Endothelial cell of umbilical vein (primary cell): ENCODE data around the gene LIMD2. TPM values are rescaled to one million over a fixed set of nuclear protein-coding genes. Genes with fewer than 3 reads are reported as not detected.

Experiments
- BruUV-seq: library from RNA; stranded (reverse); fragments of 400-500 nt; replicated peaks from 2 replicates; lab custom pipeline; 2021; lab: Mats Ljungman, UMichigan
- CTCF ChIA-PET: fragments of 300-600, 350-600 bp; sonication (Branson Sonifier 250); formaldehyde crosslinking; loops from one replicate; lab custom pipeline; 2021; ENCODE audit warnings: antibody characterized with exemption, inconsistent platforms; lab: Charles Lee
- POLR2A ChIA-PET: fragments of 300-600, 350-600 bp; sonication (Branson Sonifier 250); formaldehyde crosslinking; loops from one replicate; lab custom pipeline; 2021; ENCODE audit warnings: antibody characterized with exemption, inconsistent platforms; lab: Charles Lee
- DNase-seq: peaks from one replicate; pipeline ENCODE4 v3.0.0-alpha.2; 2011; ENCODE audit warnings: low read depth, low spot score
- FAIRE-seq: peaks from 2 replicates; lab custom pipeline; 2011; peaks lifted over from hg19 to GRCh38; lab: Jason Lieb, UNC
- H2AFZ ChIP-seq: 2 replicates; pipeline ENCODE4 v1.6.0; 2012; ENCODE audit warnings: low read depth, low read length, control low read depth, inconsistent platforms
- H3K27ac ChIP-seq: 2 replicates; pipeline ENCODE4 v1.5.1; 2011; ENCODE audit warnings: low read depth, mild to moderate bottlenecking, control low read depth, low read length, moderate library complexity; ENCODE audit not compliant: insufficient read depth
- H3K27me3 ChIP-seq, 2 experiments: 2 replicates each; pipeline versions ENCODE4 v1.6.0 to v1.6.1; 2011; ENCODE audit warnings: low read length in 2 of 2, mixed read lengths in 1 of 2; ENCODE audit not compliant: control insufficient read depth in 2 of 2, insufficient read depth in 2 of 2
- H3K36me3 ChIP-seq, 2 experiments: 2 replicates in 1 of 2; 3 replicates in 1 of 2; pipeline ENCODE4 v1.5.1; 2011; ENCODE audit warnings: low read length in 2 of 2, mild to moderate bottlenecking in 1 of 2, moderate library complexity in 1 of 2; ENCODE audit not compliant: control insufficient read depth in 2 of 2, insufficient read depth in 2 of 2; ENCODE audit errors: extremely low read depth in 1 of 2
- H3K4me1 ChIP-seq: 3 replicates; pipeline ENCODE4 v1.5.1; 2011; ENCODE audit warnings: mild to moderate bottlenecking, low read length; ENCODE audit not compliant: control insufficient read depth, insufficient read depth; ENCODE audit errors: extremely low read depth
- H3K4me2 ChIP-seq: 2 replicates; pipeline ENCODE4 v1.6.1; 2011; ENCODE audit warnings: low read length, control low read depth, mixed read lengths; ENCODE audit not compliant: insufficient read depth
- H3K4me3 ChIP-seq, 3 experiments: fragments of 200-600 bp in 1 of 3; sonication (generic), shearing (Covaris generic) in 1 of 3; replicated peaks in 1 of 3; 2 replicates each; pipeline ENCODE4 v1.5.1; 2011 to 2016; ENCODE audit warnings: control low read depth in 3 of 3, low read length in 3 of 3, mild to moderate bottlenecking in 2 of 3, inconsistent platforms in 1 of 3, low read depth in 1 of 3, moderate library complexity in 1 of 3; ENCODE audit not compliant: insufficient read depth in 1 of 3
- H3K79me2 ChIP-seq: 2 replicates; pipeline ENCODE4 v1.6.0; 2012; ENCODE audit warnings: low read length, inconsistent platforms; ENCODE audit not compliant: control insufficient read depth, insufficient read depth
- H3K9ac ChIP-seq: replicated peaks from 2 replicates; pipeline ENCODE3; 2011; ENCODE audit warnings: low read length, control low read depth; ENCODE audit not compliant: insufficient read depth; ENCODE audit errors: extremely low read depth
- H3K9me1 ChIP-seq: replicated peaks from 3 replicates; pipeline ENCODE4 v1.6.0; 2011; ENCODE audit warnings: mild to moderate bottlenecking, low read length; ENCODE audit not compliant: control insufficient read depth, insufficient read depth; ENCODE audit errors: extremely low read depth
- H3K9me3 ChIP-seq: replicated peaks from 2 replicates; pipeline ENCODE4 v1.5.1; 2012; ENCODE audit warnings: low read length, inconsistent platforms; ENCODE audit not compliant: control insufficient read depth, insufficient read depth
- H4K20me1 ChIP-seq: replicated peaks from 2 replicates; pipeline ENCODE3; 2011; ENCODE audit warnings: mild to moderate bottlenecking, low read length; ENCODE audit not compliant: control insufficient read depth, insufficient read depth; ENCODE audit errors: extremely low read depth
- CTCF ChIP-seq, 2 donors: IDR thresholded peaks; 1 replicate in 1 of 2; 2 replicates in 1 of 2; pipeline ENCODE4 v1.5.1; 2011; ENCODE audit warnings: low read length in 2 of 2, mild to moderate bottlenecking in 2 of 2, moderate library complexity in 2 of 2, control low read depth in 1 of 2, inconsistent platforms in 1 of 2, low read depth in 1 of 2; ENCODE audit not compliant: insufficient read depth in 1 of 2; ENCODE audit errors: extremely low read depth in 1 of 2
- GATA2 ChIP-seq: IDR thresholded peaks from 2 replicates; pipeline ENCODE4 v1.7.0; 2011; ENCODE audit warnings: low read depth, mild to moderate bottlenecking, moderate library complexity, mixed read lengths, low read length; ENCODE audit not compliant: insufficient read length, insufficient read depth
- POLR2A ChIP-seq: IDR thresholded peaks from 2 replicates; pipeline ENCODE4 v1.6.1; 2012; ENCODE audit warnings: low read depth, mild to moderate bottlenecking, control low read depth, low read length
- dilution Hi-C: fragments of 300-500 bp; cut with MboI; formaldehyde crosslinking; loops from one replicate; pipeline ENCODE4 v1.15.0; 2019; ENCODE audit warnings: low sequenced_read_pairs; ENCODE audit not compliant: extremely low pct_ligation_motif_present
- intact Hi-C: fragments of 100-400 bp; cut with micrococcal nuclease; formaldehyde crosslinking; loops from one replicate; pipeline ENCODE4 v1.10.0; 2022
- polyA plus RNA-seq, 4 experiments: library from polyadenylated mRNA; depleted of rRNA in 3 of 4; stranded (reverse) in 3 of 4; unstranded in 1 of 4; fragments of >200 nt; gene quantifications; 2 replicates each; pipeline versions ENCODE4 v1.2.1 to v1.2.3, GENCODE V29; 2011 to 2012; ENCODE audit warnings: missing spikeins in 1 of 4
- total RNA-seq: library from RNA; stranded (reverse); gene quantifications from 2 replicates; pipeline ENCODE4 v1.2.3, GENCODE V29; 2021
- TF ChIP-seq, protein P1 (sequence below): IDR thresholded peaks from 2 replicates; pipeline ENCODE4 v1.6.1; 2011; ENCODE audit not compliant: insufficient read depth, insufficient read length

Gene LIMD2
- total and polyA plus RNA-seq, 2 donors (not counting 3 experiments of a cell fraction or from before 2014, with no cell fraction given), result 69.0 to 83.9 TPM

DNA sequence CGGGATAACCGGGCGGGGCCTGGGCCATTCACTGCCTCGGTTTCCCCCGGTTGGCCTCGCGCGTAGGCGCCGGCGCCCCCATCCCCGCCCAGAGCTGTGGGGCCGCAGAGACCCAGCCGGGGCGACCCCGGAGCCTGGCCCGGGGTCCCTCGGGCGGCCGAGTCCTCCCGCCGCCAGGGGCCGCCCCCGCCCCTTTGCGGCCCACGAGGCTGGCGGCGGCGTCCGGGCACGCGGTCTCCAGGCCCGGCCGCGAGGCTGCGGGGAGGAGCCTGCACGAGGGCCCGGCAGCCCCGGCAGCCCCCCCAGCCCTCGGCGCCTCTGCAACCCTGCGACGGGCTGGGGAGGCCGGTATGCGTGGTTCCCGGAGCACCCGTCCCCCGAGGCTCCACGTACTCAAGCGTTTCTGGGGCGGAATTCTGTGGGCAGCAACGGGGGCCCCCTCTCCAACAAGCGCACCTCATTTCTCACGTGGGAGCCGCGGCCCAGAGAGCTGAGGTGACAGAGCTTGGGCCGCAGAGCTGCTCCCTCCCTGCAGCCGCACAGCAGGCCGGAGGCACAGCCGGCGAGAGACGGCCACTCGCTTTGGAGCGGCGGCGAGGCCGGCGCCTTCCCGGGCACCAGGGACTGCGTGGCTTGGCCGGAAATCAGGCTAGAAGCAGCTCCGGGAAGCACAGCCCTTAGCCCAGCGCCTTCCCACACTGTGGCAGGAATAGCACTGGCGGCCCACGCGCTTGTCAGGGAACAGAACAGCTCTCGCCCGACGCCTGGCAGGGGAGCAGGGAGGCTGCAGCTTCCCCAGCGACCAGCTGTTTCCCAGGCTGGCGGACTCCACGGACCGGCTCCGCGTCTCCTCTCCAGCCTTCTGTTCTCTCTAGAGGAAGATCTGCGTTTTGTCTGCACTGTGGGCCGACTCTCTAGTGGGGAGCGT is 867 bp upstream of the LIMD2 start:
- peak overlapping the region; percentile 71 for H2AFZ ChIP-seq
- peaks cover 0 to 8% of the 10 kb centered on the region in 2 experiments for H3K36me3 ChIP-seq
- H3K4me2 ChIP-seq, result peak overlapping the region; percentile 40
- ChIA-PET CTCF (interaction anchor here (0.8 to 2.6 kb wide), 6 partner anchors 10 to 42 kb away, joined by 3 to 12 read pairs (median 4); no protein-coding TSS in a partner anchor), POLR2A (interaction anchor here (0.7 kb wide), 1 partner anchor 12 kb away, joined by 4 read pairs; no protein-coding TSS in a partner anchor)
- peaks cover 9% of the 10 kb centered on the region for H3K79me2 ChIP-seq
- intact Hi-C loops, result loop anchor here (1.0 kb wide), 2 partner anchors 41 to 73 kb away; partner anchors contain the start of genes CCDC47 and STRADA
- no peaks in the 10 kb centered on the region for H3K9me1 ChIP-seq
- peak overlapping the region; percentile 77 for H3K27ac ChIP-seq
- peak overlapping the region; percentile 69 for H3K9ac ChIP-seq
- H3K4me3 ChIP-seq, result peak overlapping the region in 2 of 3 experiments; percentile 23 to 61
- peak; percentile 70 for FAIRE-seq
- no peak for TF ChIP-seq GATA2
- TF ChIP-seq POLR2A, result peak; percentile 10
- peak; percentile 15 to 16 for TF ChIP-seq CTCF (IDR thresholded peaks at IDR 0.05; ENCODE audit: extremely low read depth in 1 of 2, insufficient read depth in 1 of 2, low read depth in 1 of 2, low read length in 2 of 2)
- TF ChIP-seq, protein P1, sequence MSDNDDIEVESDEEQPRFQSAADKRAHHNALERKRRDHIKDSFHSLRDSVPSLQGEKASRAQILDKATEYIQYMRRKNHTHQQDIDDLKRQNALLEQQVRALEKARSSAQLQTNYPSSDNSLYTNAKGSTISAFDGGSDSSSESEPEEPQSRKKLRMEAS, result peak; percentile 28
- peak; percentile 63 for DNase-seq
- no peaks in the 10 kb centered on the region for H4K20me1 ChIP-seq
- no peaks in the 10 kb centered on the region for H3K9me3 ChIP-seq
- no peaks in the 10 kb centered on the region for H3K27me3 ChIP-seq
- peaks cover 22% of the 10 kb centered on the region for H3K4me1 ChIP-seq
- BruUV-seq, result TSS peak; percentile 3
- dilution Hi-C loops, result no loop called here
